Measurements from ENCODE around the gene PYCARD.
A peak's percentile ranks its signal among the peaks of the same experiment; 100 is the strongest.
"Not testable (repeated sequence)": the region's sequence is repeated elsewhere in the genome, so short reads cannot be mapped to it uniquely, and the experiment has no call there.

PYCARD gene

DNA sequence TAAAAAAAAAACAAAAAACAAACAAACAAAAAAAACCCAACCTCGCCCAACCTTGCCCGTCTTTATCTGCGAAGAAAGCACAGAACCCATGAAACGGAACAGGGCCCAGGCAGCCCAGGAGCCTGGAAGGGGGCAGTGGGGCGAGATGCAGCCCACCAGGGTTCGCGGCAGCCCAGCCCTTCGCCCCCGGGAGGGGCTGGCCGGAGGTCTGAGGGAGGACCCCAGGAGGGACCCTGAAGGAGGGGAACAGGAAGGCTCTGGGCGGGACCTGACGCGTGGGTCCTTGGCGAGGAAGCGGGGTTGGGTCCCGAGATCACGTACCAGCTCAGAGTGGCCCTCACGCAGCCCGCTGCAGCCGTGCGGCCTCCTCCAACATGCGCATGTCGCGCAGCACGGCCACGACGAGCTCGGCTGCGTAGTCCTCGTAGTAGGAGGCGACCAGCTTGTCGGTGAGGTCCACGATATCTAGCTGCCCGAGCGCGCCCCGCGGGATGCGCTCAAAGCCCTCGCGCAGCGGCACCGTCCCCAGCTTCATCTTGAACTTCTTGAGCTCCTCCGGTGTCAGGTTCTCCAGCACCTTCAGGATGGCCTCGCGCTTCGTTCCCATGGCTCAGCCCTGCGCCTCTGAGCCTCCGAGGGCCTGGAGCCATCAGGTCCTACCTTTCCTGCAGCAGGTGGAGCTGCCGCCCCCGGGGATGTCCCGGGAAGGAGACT is 14.0 kb upstream of the PYCARD start, which contains the start of gene PYDC1:
PYDC1 (minus strand) TSS at position 714 of the 714 bp plus-strand sequence; CDS start at position 607, 107 bp downstream.
- peak within 1 kb of the TSS in 5 of 21 experiments; percentile 2 to 69 (median 31) for H3K27ac ChIP-seq
- peak within 1 kb of the TSS in 5 of 7 experiments; percentile 4 to 45 (median 26) for H3K4me3 ChIP-seq

DNA sequence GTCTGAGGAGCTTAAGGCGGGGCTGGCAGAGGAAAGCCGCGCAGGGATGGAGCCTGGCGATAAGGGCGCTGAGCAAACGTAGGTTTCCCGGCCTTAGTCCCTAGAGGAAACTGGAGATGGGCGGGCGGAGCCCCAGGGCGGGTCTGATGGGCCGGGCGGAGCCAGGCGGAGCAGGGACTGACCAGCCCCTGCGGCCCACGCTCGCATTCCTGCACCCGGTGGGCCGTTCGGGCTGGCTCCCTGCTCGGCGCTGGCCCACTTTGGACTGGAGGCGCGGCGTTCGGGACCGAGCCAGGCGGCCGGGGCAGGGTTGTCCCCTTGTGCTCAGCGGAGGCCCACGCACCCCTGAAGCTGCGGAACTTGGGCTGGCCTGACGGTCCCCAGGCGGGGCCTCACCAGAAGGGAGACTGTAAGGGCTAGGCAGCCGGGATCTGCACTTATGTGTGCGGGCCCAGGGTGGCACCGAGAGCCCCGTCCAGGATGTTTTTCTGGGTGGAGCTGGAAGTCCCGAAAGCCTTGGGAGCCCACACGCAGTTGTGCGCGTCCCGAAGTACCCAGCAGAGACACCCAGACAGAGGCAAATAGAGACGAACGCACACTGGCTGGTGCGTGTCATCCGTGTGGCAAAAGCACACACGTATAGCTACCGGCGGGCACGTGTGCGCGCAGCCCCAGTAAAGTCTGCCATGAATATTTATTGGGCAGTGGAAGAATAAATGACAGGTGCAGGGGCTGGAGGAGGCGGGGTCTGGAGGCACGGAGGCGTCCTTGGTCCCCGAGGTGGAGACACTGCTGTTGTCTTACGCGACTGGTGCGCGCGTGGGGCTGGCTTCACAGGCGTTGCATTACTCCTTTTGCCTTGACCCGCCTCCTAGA is 13.0 kb upstream of the PYCARD start:
- H3K4me3 ChIP-seq = peak overlapping the region; percentile 21 to 45 (median 27)
- peak overlapping the region in 8 of 21 experiments; percentile 10 to 69 (median 32) for H3K27ac ChIP-seq

DNA sequence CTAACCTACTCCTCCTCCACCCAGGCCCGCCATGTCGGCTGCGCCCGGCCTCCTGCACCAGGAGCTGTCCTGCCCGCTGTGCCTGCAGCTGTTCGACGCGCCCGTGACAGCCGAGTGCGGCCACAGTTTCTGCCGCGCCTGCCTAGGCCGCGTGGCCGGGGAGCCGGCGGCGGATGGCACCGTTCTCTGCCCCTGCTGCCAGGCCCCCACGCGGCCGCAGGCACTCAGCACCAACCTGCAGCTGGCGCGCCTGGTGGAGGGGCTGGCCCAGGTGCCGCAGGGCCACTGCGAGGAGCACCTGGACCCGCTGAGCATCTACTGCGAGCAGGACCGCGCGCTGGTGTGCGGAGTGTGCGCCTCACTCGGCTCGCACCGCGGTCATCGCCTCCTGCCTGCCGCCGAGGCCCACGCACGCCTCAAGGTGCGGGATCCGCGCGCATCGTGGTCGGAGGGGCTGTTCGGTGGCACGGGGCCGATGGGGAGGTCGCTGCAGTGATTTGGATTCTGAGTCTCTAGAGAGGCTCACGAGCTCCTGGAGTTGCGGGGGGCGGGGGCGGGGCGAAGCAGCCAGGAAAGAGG is 12.2 kb upstream of the PYCARD start:
- peak overlapping the region; percentile 21 to 45 (median 27) for H3K4me3 ChIP-seq
- peak overlapping the region in 5 of 21 experiments; percentile 10 to 34 (median 13) for H3K27ac ChIP-seq

DNA sequence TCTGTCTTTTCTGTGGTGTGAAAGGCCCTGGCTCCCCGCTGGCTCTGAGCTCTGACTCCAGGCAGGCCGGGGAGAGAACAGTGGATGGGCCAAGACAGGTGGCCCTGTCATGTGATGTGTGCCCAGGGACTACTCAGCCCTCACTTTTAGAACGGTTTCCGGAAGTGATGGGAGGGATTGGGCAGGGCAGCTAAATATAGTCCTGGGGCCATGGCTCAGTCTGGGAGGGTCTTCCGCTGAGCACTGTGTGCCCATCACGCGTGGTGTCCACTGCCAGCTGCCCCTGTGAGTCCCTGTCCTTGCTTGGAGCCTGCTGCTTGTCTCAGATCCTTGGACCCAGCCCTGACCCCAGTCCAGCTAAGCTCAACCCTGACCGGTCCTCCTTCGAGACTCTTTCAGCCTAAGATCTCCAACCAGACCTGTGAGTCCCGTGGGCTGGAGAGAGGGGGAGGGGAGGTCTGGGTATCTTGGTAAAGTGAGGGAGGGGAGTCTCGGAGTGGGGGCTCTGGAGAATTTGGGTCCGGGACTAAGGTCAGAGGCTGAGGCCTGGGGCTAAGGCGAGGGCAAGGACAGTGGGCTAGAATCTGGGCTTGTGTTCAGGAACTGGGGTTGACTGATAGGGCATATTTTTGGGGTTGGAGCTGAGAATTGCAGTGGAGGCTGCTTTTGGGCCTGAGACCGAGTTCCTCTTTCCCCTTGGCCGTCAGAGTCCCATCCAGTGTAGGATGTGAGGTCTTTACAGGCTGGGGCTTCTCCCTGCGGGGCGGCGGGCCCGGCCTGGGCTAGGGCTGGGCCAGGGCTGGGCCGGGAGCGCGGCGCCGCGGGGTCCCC is 11.5 kb upstream of the PYCARD start, which contains the start of gene TRIM72:
TRIM72 (plus strand) TSS at position 243 of the 831 bp plus-strand sequence. CDS start 620 bp downstream, outside the sequence.
- Histone ChIP-seq H3K4me3 (peak within 1 kb of the TSS; percentile 21 to 45 (median 27)), H3K27ac (peak within 1 kb of the TSS in 5 of 21 experiments; percentile 10 to 34 (median 13))

DNA sequence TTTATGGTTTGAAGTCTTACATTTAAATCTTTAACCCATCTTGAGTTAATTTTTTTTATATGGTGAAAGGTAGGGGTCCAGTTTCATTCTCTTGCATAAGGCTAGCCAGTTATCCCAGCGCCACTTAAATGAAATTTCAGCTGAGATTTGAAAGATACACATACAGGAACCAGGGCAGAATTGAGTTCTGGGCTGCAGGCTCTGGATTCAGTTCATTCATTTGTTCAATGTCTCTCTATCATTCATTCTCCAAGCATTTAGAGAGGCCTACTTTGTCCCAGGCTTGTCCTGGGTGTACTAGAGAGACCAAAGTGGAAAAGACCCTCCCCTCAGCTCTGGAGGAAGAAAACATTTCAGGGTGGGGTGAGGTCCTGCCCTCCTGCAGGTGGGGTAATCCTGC is 10.8 kb upstream of the PYCARD start:
- no peak overlapping the region for H3K4me3 ChIP-seq
- H3K27ac ChIP-seq = no peak overlapping the region

DNA sequence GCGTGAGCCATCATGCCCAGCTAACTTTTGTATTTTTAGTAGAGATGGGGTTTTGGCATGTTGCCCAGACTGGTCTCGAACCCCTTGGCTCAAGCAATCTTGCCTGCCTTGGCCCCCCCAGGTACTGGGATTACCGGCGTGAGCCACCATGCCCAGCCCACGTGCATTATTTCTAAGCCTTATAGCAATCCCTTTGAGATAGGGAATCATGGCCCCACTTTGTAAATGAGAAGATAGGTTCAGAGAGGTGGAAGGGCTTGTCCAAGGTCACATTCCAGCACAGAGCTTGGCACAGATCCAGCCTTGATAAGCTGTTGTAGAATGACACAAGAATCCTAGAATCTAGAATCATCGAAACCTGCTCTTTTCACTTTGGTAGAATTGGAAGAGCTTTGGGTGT is 4.2 kb upstream of the PYCARD start:
- no peak overlapping the region for H3K27ac ChIP-seq
- no peak overlapping the region for H3K4me3 ChIP-seq

DNA sequence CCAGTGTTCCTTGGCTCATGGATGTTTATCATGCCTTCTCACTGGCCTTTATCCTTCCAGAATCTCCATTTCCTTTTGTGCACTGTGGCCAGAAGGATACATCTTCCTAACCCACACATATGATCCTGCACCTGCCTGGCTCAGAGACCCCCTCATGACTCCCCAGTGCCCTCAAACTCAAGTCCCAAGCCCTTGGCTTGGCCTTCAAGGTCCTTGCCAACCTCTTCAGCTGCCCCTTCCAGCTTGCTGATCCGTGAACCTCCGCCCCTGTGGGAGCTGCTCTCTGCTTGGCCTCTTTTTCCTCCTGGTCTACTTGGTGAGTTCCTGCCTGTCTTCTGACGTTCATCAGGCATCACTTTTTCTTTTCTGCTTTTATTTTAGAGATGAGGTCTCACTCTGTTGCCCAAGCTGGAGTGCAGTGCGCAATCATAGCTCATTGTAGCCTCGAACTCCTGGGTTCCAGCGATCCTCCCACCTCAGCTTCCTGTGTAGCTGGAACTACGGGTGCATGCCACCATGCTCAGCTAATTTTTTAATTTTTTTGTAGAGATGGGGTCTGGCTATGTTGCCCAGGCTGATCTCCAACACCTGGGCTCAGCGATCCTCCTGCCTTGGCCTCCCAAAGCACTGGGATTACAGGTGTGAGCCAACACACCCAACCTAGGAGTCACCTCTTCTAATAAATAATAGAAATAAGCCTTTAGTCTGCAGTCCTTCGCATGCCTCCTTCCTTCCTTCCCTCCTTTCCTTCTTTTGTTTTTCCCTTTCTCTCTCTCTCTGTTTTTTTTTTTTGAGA is 2.5 kb upstream of the PYCARD start:
- H3K27ac ChIP-seq = no peak overlapping the region
- H3K4me3 ChIP-seq = no peak overlapping the region

DNA sequence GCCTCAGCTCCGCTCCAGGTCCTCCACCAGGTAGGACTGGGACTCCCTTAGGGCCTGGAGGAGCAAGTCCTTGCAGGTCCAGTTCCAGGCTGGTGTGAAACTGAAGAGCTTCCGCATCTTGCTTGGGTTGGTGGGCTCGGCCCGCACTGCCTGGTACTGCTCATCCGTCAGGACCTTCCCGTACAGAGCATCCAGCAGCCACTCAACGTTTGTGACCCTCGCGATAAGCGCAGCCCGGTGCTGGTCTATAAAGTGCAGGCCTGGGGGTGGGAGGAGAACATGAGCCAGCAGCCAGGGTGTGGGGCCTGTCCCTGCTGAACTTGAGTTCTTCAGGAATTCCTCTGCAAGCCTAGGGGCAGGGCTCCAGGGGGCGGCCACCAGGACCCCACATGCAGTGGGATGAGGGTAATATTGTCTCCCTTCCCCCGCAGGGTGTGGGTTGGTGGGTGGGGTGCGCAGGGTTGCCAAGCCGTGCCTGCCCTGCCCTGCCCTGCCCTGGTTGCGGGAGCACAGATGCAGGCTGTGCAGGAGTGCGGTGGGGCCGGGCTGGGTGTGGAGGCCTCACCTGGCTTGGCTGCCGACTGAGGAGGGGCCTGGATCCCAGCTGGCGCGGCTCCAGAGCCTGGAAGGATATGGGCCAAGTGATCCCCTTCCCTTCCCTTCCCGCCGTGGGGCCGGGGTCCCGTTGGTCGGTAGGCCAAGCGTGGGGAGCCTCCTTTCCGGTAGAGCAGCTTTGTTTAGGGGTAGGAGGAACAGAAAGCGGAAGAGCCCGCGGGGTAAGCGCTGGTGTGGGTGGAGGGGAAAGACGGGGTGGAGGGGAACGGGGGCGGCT is 762 bp downstream of the PYCARD start:
- Histone ChIP-seq H3K4me3 (peak overlapping the region; percentile 64 to 85 (median 71)), H3K27ac (peak overlapping the region; percentile 8 to 96 (median 86))

DNA sequence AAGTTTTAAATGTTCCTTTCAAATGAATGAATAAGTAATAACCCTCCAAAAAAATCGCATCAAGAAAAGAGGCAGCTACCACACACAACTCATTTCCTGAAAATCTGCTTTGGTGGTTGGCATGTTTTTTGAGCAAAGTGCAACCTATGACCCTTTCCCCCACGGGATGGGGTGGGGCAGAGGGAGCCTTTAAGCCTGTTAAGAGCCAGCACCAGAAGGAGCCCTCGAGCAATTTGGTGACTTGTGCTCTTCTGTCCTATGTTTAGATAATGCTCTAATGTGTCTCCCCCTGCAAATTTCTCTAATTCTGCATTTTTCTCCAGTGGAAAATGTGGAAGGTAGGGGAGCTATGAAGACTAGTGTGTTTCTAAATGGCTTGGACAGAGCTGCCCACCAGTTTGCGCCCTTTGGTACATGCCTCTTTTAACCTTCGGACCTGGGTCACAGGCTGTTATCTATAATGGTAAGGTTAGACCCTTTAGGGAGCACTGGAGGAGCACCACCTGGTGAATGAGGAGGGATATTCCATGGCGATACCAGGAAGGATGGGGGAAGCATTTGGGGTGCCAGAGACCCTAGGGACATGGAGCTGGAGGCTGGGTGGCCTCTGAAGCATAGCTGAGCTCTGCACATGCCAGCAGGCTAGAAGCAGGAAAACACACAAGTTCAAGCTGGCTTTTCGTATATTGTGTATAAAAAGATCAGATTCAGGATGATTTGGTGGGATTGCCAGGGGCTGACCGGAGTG is 1.6 kb downstream of the PYCARD start:
- Histone ChIP-seq H3K4me3 (peak overlapping the region; percentile 64 to 85 (median 71)), H3K27ac (peak overlapping the region in 19 of 21 experiments; percentile 73 to 96 (median 86))

DNA sequence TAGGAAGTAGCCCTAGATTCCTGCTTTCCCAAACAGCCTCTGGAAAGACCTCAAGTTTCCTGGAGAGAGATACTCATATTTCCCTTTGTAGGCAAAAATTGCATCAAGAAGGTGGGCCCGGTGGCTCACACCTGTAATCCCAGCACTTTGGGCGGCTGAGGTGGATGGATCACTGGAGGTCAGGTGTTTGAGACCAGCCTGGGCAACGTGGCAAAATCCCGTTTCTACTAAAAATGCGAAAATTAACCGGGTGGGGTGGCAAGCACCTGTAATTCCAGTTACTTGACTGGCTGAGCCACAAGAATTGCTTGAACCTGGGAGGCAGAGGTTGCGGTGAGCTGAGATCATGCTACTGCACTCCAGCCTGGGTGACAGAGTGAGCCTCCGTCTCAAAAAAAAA is 2.4 kb downstream of the PYCARD start:
- peak overlapping the region in 3 of 21 experiments; percentile 6 to 10 (median 9) for H3K27ac ChIP-seq
- not testable (repeated sequence) for H3K4me3 ChIP-seq

DNA sequence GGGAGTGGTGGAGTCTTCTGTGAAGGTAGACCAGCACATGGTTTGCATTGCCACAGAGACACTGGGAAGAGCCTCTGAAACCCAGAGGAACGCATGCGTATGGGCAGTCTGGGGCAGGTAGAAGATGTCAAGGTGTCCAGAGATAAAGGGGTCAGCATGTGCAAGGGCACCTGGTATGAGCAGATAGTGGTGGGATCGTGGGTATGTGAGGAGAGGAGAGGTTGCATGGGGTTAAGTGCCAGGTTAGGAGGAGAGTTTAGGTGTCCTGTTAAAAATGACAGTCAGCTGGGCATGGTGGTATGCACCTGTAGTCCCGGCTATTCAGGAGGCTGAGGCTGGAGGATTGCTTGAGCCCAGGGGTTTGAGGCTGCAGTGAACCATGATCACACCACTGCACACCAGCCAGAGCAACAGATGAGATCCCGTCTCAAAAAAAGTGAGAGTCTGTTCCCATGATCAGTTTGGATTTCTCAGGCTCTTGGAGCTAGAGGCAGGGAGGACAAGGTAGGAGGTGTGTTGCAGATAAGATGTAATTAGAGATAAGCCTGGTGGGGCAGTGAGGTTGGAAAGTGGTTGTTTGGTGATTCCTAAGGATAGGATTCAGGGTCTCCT is 3.0 kb downstream of the PYCARD start:
- H3K27ac ChIP-seq = peak overlapping the region in 3 of 21 experiments; percentile 6 to 10 (median 6)
- H3K4me3 ChIP-seq = no peak overlapping the region

DNA sequence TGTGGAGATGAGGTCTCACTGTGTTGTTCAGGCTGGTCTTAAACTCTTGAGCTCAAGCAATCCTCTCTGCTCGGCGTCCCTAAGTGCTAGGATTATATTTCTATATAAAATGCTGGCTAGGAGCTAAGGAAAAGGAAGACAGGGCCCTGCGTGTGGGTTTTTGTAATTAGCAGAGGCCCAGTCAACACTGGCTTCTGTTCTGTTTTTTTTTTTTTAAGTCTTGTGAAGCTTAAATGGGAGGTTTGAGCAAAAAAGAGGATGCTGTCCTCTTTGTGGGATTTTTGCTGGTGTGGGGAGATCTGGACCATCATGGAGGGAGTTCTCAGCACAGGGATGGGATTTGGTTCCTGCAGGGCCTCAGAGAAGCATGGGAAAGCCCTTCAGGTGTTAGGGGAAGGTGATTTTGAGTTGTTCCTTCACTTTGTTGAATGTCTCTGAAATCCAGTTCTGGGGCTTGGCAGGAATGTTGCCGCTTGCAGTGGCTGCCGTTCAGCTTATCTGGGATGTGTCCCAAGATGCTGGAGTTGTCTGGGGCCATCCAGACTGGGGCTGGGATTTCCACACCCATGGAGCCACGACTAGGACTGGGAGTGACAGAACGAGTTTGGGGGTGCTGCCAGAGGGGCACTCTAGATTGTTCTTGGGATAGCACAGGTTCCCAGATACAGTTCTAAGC is 4.2 kb downstream of the PYCARD start:
- H3K27ac ChIP-seq = peak overlapping the region in 4 of 21 experiments; percentile 9 to 37 (median 16)
- H3K4me3 ChIP-seq = no peak overlapping the region

DNA sequence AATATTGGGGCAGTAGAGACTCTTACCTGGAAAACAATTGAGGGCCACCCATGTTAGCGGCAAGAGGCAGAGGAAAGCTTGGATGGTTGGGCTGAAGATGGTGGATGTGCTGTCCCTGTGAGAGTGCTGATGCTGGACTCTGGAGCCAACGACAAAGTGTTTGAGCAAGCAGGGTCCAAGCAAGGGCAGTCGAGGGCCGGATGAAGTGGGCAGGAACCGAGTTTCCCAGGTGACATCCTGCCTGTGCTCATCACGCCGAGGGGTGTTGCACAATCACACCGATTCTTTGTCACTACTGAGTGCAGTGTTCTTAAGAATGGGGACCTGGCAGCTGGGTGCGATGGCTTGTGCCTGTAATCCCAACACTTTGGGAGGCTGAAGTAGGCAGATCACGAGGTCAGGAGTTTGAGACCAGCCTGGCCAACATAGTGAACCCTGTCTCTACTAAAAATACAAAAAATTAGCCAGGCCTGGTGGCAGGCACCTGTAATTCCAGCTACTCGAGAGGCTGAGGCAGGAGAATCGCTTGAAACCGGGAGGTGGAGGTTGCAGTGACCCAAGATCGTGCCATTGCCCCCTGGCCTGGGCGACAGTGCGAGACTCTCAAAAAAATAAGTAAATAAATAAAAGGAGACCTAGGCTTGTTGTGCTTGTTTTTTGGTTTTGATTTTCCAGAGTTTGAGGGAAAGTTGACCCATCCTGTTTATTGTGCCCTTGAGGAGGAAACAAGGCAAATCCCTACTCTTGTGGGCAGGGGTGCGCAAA is 6.1 kb downstream of the PYCARD start:
- Histone ChIP-seq H3K27ac (no peak overlapping the region), H3K4me3 (no peak overlapping the region)

DNA sequence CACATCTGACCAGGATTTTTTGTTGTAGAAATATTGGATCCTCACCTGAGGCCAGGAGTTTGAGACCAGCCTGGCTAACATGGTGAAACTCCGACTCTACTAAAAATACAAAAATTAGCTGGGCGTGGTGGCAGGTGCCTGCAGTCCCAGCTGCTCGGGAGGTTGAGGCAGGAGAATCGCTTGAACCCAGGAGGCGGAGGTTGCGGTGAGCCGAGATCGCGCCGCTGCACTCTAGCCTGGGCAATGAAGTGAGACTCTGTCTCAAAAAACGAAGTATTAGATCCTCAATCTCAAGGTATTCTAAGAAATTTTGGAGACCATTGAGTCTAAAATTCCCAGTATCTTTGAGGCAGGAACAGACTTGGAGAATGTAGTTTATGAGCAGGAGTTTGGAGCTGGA is 6.7 kb downstream of the PYCARD start:
- H3K27ac ChIP-seq, H3K4me3 ChIP-seq: not testable (repeated sequence)

DNA sequence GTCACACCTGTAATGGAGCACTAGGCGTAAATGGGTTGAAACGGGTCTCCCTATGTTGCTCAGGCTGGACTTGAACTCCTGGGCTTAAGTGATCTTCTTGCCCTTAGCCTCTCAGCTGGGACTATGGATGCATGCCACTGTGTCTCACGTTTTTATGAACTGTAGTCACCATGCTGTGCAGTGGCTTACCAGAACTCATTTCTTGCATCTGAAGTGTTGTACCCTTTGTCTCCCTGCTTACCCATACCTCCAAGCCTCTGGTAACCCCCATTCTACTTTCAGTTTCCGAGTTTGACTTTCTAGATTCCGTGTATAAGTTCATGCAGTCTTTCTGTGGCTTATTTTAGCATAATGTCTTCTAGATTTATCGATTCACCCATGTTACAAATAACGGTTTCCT is 7.7 kb downstream of the PYCARD start:
- no peak overlapping the region for H3K27ac ChIP-seq
- H3K4me3 ChIP-seq = no peak overlapping the region
